PC-9 (cell line): ENCODE measurements around the gene CEP170B. TPM values are rescaled to one million over a fixed set of nuclear protein-coding genes. Genes with fewer than 3 reads are reported as not detected.
A peak's percentile ranks its signal among the peaks of the same experiment; 100 is the strongest.

Experiments used
- BruUV-seq: library from RNA; stranded (reverse); fragments of 400-500 nt; replicated peaks from 2 replicates; lab custom pipeline; 2021; lab: Mats Ljungman, UMichigan
- CTCF ChIA-PET: fragments of 300-600 bp; sonication (Branson Sonifier 250); formaldehyde crosslinking; loops from one replicate; lab custom pipeline; 2022; ENCODE audit warnings: antibody characterized with exemption; lab: Charles Lee
- POLR2A ChIA-PET: fragments of 300-600 bp; sonication (Branson Sonifier 250); formaldehyde crosslinking; loops from one replicate; lab custom pipeline; 2022; ENCODE audit warnings: antibody characterized with exemption; ENCODE audit not compliant: unreplicated experiment; lab: Charles Lee
- DNase-seq, 2 experiments: peaks; one replicate each; pipeline versions ENCODE4 v3.0.0 to v3.0.0-alpha.2; 2015 to 2022; ENCODE audit warnings: mixed read lengths in 1 of 2
- H2AFZ ChIP-seq: fragments of 200-600 bp; sonication (generic); 2 replicates; pipeline ENCODE4 v1.8.1; 2017; ENCODE audit warnings: antibody characterized with exemption
- H3F3A ChIP-seq: fragments of 200-600 bp; sonication (generic); 2 replicates; pipeline ENCODE4 v1.8.1; 2017; ENCODE audit warnings: antibody characterized with exemption, mild to moderate bottlenecking, low read depth; ENCODE audit not compliant: insufficient read depth
- H3K27ac ChIP-seq: fragments of 200-600 bp; sonication (generic); 2 replicates; pipeline ENCODE4 v1.6.1; 2016; ENCODE audit warnings: mixed run types
- H3K27me3 ChIP-seq: fragments of 200-600 bp; sonication (generic); 2 replicates; pipeline ENCODE4 v1.6.1; 2016; ENCODE audit warnings: low read depth, mixed run types; ENCODE audit not compliant: insufficient read depth
- H3K36me3 ChIP-seq: fragments of 200-600 bp; sonication (generic); 2 replicates; pipeline ENCODE4 v1.6.1; 2016; ENCODE audit warnings: low read depth, mixed run types
- H3K4me1 ChIP-seq: fragments of 200-600 bp; sonication (generic); replicated peaks from 2 replicates; pipeline ENCODE4 v1.6.1; 2016; ENCODE audit warnings: mixed run types; ENCODE audit not compliant: insufficient read depth
- H3K4me2 ChIP-seq: fragments of 200-600 bp; sonication (generic); 2 replicates; pipeline ENCODE4 v1.6.1; 2017; ENCODE audit warnings: mixed run types
- H3K4me3 ChIP-seq: fragments of 200-600 bp; sonication (generic); 2 replicates; pipeline ENCODE4 v1.6.1; 2016; ENCODE audit warnings: mixed run types
- H3K79me2 ChIP-seq: fragments of 200-600 bp; sonication (generic); 2 replicates; pipeline ENCODE4 v1.6.1; 2017; ENCODE audit warnings: low read depth, mixed run types
- H3K9me2 ChIP-seq: fragments of 200-600 bp; sonication (generic); 2 replicates; pipeline ENCODE4 v1.8.1; 2017; ENCODE audit warnings: mild to moderate bottlenecking; ENCODE audit not compliant: insufficient read depth
- H3K9me3 ChIP-seq: fragments of 200-600 bp; sonication (generic); 2 replicates; pipeline ENCODE4 v1.8.1; 2016; ENCODE audit warnings: low read depth; ENCODE audit not compliant: insufficient read depth
- H4K20me1 ChIP-seq: fragments of 200-600 bp; sonication (generic); 2 replicates; pipeline ENCODE4 v1.8.1; 2017; ENCODE audit not compliant: insufficient read depth
- CTCF ChIP-seq: fragments of 200-600 bp; sonication (generic); conservative IDR thresholded peaks from 2 replicates; pipeline ENCODE4 v1.6.1; 2017; ENCODE audit warnings: mixed run types, antibody characterized with exemption, mild to moderate bottlenecking, moderate library complexity
- EZH2 ChIP-seq: fragments of 200-600 bp; sonication (generic); IDR thresholded peaks from 2 replicates; pipeline ENCODE4 v1.8.0; 2017; ENCODE audit warnings: antibody characterized with exemption, low read depth
- intact Hi-C: fragments of 100-400 bp; cut with micrococcal nuclease; formaldehyde crosslinking; loops from one replicate; pipeline ENCODE4 v1.10.0; 2022; ENCODE audit not compliant: unreplicated experiment
- total RNA-seq: library from RNA; stranded (reverse); gene quantifications from 2 replicates; pipeline ENCODE4 v1.2.3, GENCODE V29; 2021

The CEP170B gene
- total RNA-seq, 1 experiment from 2014 or later, result 25.7 TPM

- Histone ChIP-seq H3K27me3 (no peaks in the 10 kb centered on the region), H3K4me3 (no peak overlapping the region), H3K4me1 (peaks cover 11% of the 10 kb centered on the region), H4K20me1 (peaks cover 50% of the 10 kb centered on the region), H3K27ac (no peak overlapping the region), H3K79me2 (peaks cover 69% of the 10 kb centered on the region), H3K4me2 (no peak overlapping the region), H3K9me2 (no peaks in the 10 kb centered on the region), H2AFZ (no peak overlapping the region), H3F3A (peaks cover 12% of the 10 kb centered on the region; the same call in 1 of the 2 replicates), H3K36me3 (no peaks in the 10 kb centered on the region), H3K9me3 (no peaks in the 10 kb centered on the region)
- intact Hi-C loops, result no loop called here
- DNase-seq, result no peak
- TF ChIP-seq CTCF, result no peak
- no peak for TF ChIP-seq EZH2
- CTCF ChIA-PET, result no interaction called here
- POLR2A ChIA-PET, result no interaction called here
- BruUV-seq, result TSS peak; percentile 1
Observed at GRCh38 chr14:104868811-104869572, 3.9 kb downstream of the CEP170B start.

- H3K4me1 ChIP-seq, result peaks cover 11% of the 10 kb centered on the region
- peaks cover 55% of the 10 kb centered on the region for H4K20me1 ChIP-seq
- no peak overlapping the region for H3K4me2 ChIP-seq
- no peak for TF ChIP-seq CTCF
- no peak for TF ChIP-seq EZH2
- H3K36me3 ChIP-seq, result no peaks in the 10 kb centered on the region
- CTCF ChIA-PET, result no interaction called here
- no peak overlapping the region for H2AFZ ChIP-seq
- POLR2A ChIA-PET, result no interaction called here
- BruUV-seq, result no TSS peak
- no peaks in the 10 kb centered on the region for H3K9me2 ChIP-seq
- no peak overlapping the region for H3K27ac ChIP-seq
- H3K27me3 ChIP-seq, result no peaks in the 10 kb centered on the region
- no peaks in the 10 kb centered on the region for H3K9me3 ChIP-seq
- peaks cover 65% of the 10 kb centered on the region for H3K79me2 ChIP-seq
- peaks cover 9% of the 10 kb centered on the region; the same call in 1 of the 2 replicates for H3F3A ChIP-seq
- DNase-seq, result no peak
- no peak overlapping the region for H3K4me3 ChIP-seq
- intact Hi-C loops, result no loop called here
Observed at GRCh38 chr14:104869669-104870367, 4.8 kb downstream of the CEP170B start.

- TF ChIP-seq EZH2 (no peak), CTCF (peak; percentile 56)
- H2AFZ ChIP-seq, result no peak overlapping the region
- no peak for DNase-seq
- no TSS peak for BruUV-seq
- intact Hi-C loops, result no loop called here
- H3K27ac ChIP-seq, result no peak overlapping the region
- H3K36me3 ChIP-seq, result no peaks in the 10 kb centered on the region
- no peaks in the 10 kb centered on the region for H3K9me2 ChIP-seq
- no peaks in the 10 kb centered on the region for H3K27me3 ChIP-seq
- peaks cover 61% of the 10 kb centered on the region for H4K20me1 ChIP-seq
- no peaks in the 10 kb centered on the region for H3K9me3 ChIP-seq
- H3F3A ChIP-seq, result peaks cover 9% of the 10 kb centered on the region; the same call in 1 of the 2 replicates
- CTCF ChIA-PET, result no interaction called here
- peaks cover 65% of the 10 kb centered on the region for H3K79me2 ChIP-seq
- no peak overlapping the region for H3K4me2 ChIP-seq
- H3K4me1 ChIP-seq, result peaks cover 11% of the 10 kb centered on the region
- POLR2A ChIA-PET, result no interaction called here
- H3K4me3 ChIP-seq, result no peak overlapping the region
Observed at GRCh38 chr14:104870368-104871144, 5.5 kb downstream of the CEP170B start.
